ENCODE results near the gene DNAH11.

- TF ChIP-seq CTCF (IDR thresholded peaks at IDR 0.05; ENCODE audit: poor library complexity, severe bottlenecking) = no peak
- no peak for TF ChIP-seq POLR2AphosphoS5 (IDR thresholded peaks at IDR 0.05)
- TF ChIP-seq RAD21 (conservative IDR thresholded peaks at IDR 0.05) = no peak
- TF ChIP-seq REST (IDR thresholded peaks at IDR 0.05; ENCODE audit: borderline replicate concordance) = no peak
- TF ChIP-seq TAF1 (IDR thresholded peaks at IDR 0.05; ENCODE audit: low read depth) = no peak
Measured at GRCh38 chr7:21656081-21656480, 113.2 kb downstream of the DNAH11 start.

Measured in neural cell (in vitro differentiated cells).